ENCODE results near the gene OR5H2.
"Not testable (repeated sequence)": the region's sequence is repeated elsewhere in the genome, so short reads cannot be mapped to it uniquely, and the experiment has no call there.

The OR5H2 gene

GRCh38 chr3:98282205-98282604 is at the start of gene OR5H2:
Gene OR5H2 (plus strand): TSS chr3:98282505. CDS start chr3:98282903, 398 bp downstream.
- H3K4me1 ChIP-seq (ENCODE audit: control insufficient read depth, insufficient read depth, low read length) = no peaks in the 10 kb centered on the region
- no peak within 1 kb of the TSS for H3K4me3 ChIP-seq (ENCODE audit: low read length)
- H3K27me3 ChIP-seq (ENCODE audit: control insufficient read depth, insufficient read depth, low read length) = no peaks in the 10 kb centered on the region
- no peak within 1 kb of the TSS for H3K27ac ChIP-seq (ENCODE audit: low read depth, low read length)
- H3K36me3 ChIP-seq (ENCODE audit: control insufficient read depth, insufficient read depth, low read length) = no peaks in the 10 kb centered on the region
- no peak within 1 kb of the TSS for H3K9ac ChIP-seq (ENCODE audit: low read length)

GRCh38 chr3:98233468-98233867 is 48.8 kb upstream of the OR5H2 start:
- H3K27me3 ChIP-seq (ENCODE audit: control insufficient read depth, insufficient read depth, low read length) = no peaks in the 10 kb centered on the region
- H3K9ac ChIP-seq (ENCODE audit: low read length) = no peak overlapping the region
- no peaks in the 10 kb centered on the region for H3K36me3 ChIP-seq (ENCODE audit: control insufficient read depth, insufficient read depth, low read length)
- no peaks in the 10 kb centered on the region for H3K4me1 ChIP-seq (ENCODE audit: control insufficient read depth, insufficient read depth, low read length)
- H3K27ac ChIP-seq (ENCODE audit: low read depth, low read length) = no peak overlapping the region
- H3K4me3 ChIP-seq (ENCODE audit: low read length) = no peak overlapping the region

GRCh38 chr3:98240131-98240530 is 42.2 kb upstream of the OR5H2 start:
- Histone ChIP-seq H3K27ac (ENCODE audit: low read depth, low read length) (no peak overlapping the region), H3K36me3 (ENCODE audit: control insufficient read depth, insufficient read depth, low read length) (no peaks in the 10 kb centered on the region), H3K9ac (ENCODE audit: low read length) (no peak overlapping the region), H3K27me3 (ENCODE audit: control insufficient read depth, insufficient read depth, low read length) (no peaks in the 10 kb centered on the region), H3K4me3 (ENCODE audit: low read length) (no peak overlapping the region), H3K4me1 (ENCODE audit: control insufficient read depth, insufficient read depth, low read length) (no peaks in the 10 kb centered on the region)

- no peaks in the 10 kb centered on the region for H3K4me1 ChIP-seq (ENCODE audit: control insufficient read depth, insufficient read depth, low read length)
- no peak overlapping the region for H3K9ac ChIP-seq (ENCODE audit: low read length)
- no peaks in the 10 kb centered on the region for H3K27me3 ChIP-seq (ENCODE audit: control insufficient read depth, insufficient read depth, low read length)
- no peak overlapping the region for H3K4me3 ChIP-seq (ENCODE audit: low read length)
- no peak overlapping the region for H3K27ac ChIP-seq (ENCODE audit: low read depth, low read length)
- H3K36me3 ChIP-seq (ENCODE audit: control insufficient read depth, insufficient read depth, low read length) = no peaks in the 10 kb centered on the region
Measured at GRCh38 chr3:98242155-98242554, 40.1 kb upstream of the OR5H2 start.

- no peaks in the 10 kb centered on the region for H3K36me3 ChIP-seq (ENCODE audit: control insufficient read depth, insufficient read depth, low read length)
- no peak overlapping the region for H3K27ac ChIP-seq (ENCODE audit: low read depth, low read length)
- no peak overlapping the region for H3K4me3 ChIP-seq (ENCODE audit: low read length)
- no peaks in the 10 kb centered on the region for H3K4me1 ChIP-seq (ENCODE audit: control insufficient read depth, insufficient read depth, low read length)
- H3K27me3 ChIP-seq (ENCODE audit: control insufficient read depth, insufficient read depth, low read length) = no peaks in the 10 kb centered on the region
- no peak overlapping the region for H3K9ac ChIP-seq (ENCODE audit: low read length)
Measured at GRCh38 chr3:98243843-98244242, 38.5 kb upstream of the OR5H2 start.

GRCh38 chr3:98246142-98246541 is 36.2 kb upstream of the OR5H2 start:
- Histone ChIP-seq H3K4me3 (ENCODE audit: low read length) (no peak overlapping the region), H3K27me3 (ENCODE audit: control insufficient read depth, insufficient read depth, low read length) (no peaks in the 10 kb centered on the region), H3K9ac (ENCODE audit: low read length) (no peak overlapping the region), H3K27ac (ENCODE audit: low read depth, low read length) (no peak overlapping the region), H3K4me1 (ENCODE audit: control insufficient read depth, insufficient read depth, low read length) (no peaks in the 10 kb centered on the region), H3K36me3 (ENCODE audit: control insufficient read depth, insufficient read depth, low read length) (no peaks in the 10 kb centered on the region)

- H3K27me3 ChIP-seq (ENCODE audit: control insufficient read depth, insufficient read depth, low read length); H3K4me1 ChIP-seq (ENCODE audit: control insufficient read depth, insufficient read depth, low read length); H3K36me3 ChIP-seq (ENCODE audit: control insufficient read depth, insufficient read depth, low read length); H3K9ac ChIP-seq (ENCODE audit: low read length); H3K27ac ChIP-seq (ENCODE audit: low read depth, low read length); H3K4me3 ChIP-seq (ENCODE audit: low read length): not testable (repeated sequence)
Measured at GRCh38 chr3:98256026-98256425, 26.3 kb upstream of the OR5H2 start.

GRCh38 chr3:98259707-98260106 is 22.6 kb upstream of the OR5H2 start:
- Histone ChIP-seq H3K27ac (ENCODE audit: low read depth, low read length) (no peak overlapping the region), H3K36me3 (ENCODE audit: control insufficient read depth, insufficient read depth, low read length) (no peaks in the 10 kb centered on the region), H3K4me3 (ENCODE audit: low read length) (no peak overlapping the region), H3K9ac (ENCODE audit: low read length) (no peak overlapping the region), H3K27me3 (ENCODE audit: control insufficient read depth, insufficient read depth, low read length) (no peaks in the 10 kb centered on the region), H3K4me1 (ENCODE audit: control insufficient read depth, insufficient read depth, low read length) (no peaks in the 10 kb centered on the region)

- Histone ChIP-seq H3K9ac (ENCODE audit: low read length) (no peak overlapping the region), H3K27ac (ENCODE audit: low read depth, low read length) (no peak overlapping the region), H3K36me3 (ENCODE audit: control insufficient read depth, insufficient read depth, low read length) (no peaks in the 10 kb centered on the region), H3K27me3 (ENCODE audit: control insufficient read depth, insufficient read depth, low read length) (no peaks in the 10 kb centered on the region), H3K4me1 (ENCODE audit: control insufficient read depth, insufficient read depth, low read length) (no peaks in the 10 kb centered on the region), H3K4me3 (ENCODE audit: low read length) (no peak overlapping the region)
Measured at GRCh38 chr3:98262046-98262445, 20.3 kb upstream of the OR5H2 start.

GRCh38 chr3:98263944-98264343 is 18.4 kb upstream of the OR5H2 start, which contains the start of gene OR5H6:
Gene OR5H6 (plus strand): TSS chr3:98264244. CDS start chr3:98264333, 89 bp downstream.
- Histone ChIP-seq H3K27ac (ENCODE audit: low read depth, low read length) (no peak within 1 kb of the TSS), H3K36me3 (ENCODE audit: control insufficient read depth, insufficient read depth, low read length) (no peaks in the 10 kb centered on the region), H3K27me3 (ENCODE audit: control insufficient read depth, insufficient read depth, low read length) (no peaks in the 10 kb centered on the region), H3K4me3 (ENCODE audit: low read length) (no peak within 1 kb of the TSS), H3K9ac (ENCODE audit: low read length) (no peak within 1 kb of the TSS), H3K4me1 (ENCODE audit: control insufficient read depth, insufficient read depth, low read length) (no peaks in the 10 kb centered on the region)

- Histone ChIP-seq H3K4me1 (ENCODE audit: control insufficient read depth, insufficient read depth, low read length) (no peaks in the 10 kb centered on the region), H3K4me3 (ENCODE audit: low read length) (no peak overlapping the region), H3K36me3 (ENCODE audit: control insufficient read depth, insufficient read depth, low read length) (no peaks in the 10 kb centered on the region), H3K27me3 (ENCODE audit: control insufficient read depth, insufficient read depth, low read length) (no peaks in the 10 kb centered on the region), H3K27ac (ENCODE audit: low read depth, low read length) (no peak overlapping the region), H3K9ac (ENCODE audit: low read length) (no peak overlapping the region)
Measured at GRCh38 chr3:98269846-98270245, 12.5 kb upstream of the OR5H2 start.

GRCh38 chr3:98272126-98272525 is 10.2 kb upstream of the OR5H2 start:
- Histone ChIP-seq H3K27ac (ENCODE audit: low read depth, low read length) (no peak overlapping the region), H3K36me3 (ENCODE audit: control insufficient read depth, insufficient read depth, low read length) (no peaks in the 10 kb centered on the region), H3K4me1 (ENCODE audit: control insufficient read depth, insufficient read depth, low read length) (no peaks in the 10 kb centered on the region), H3K27me3 (ENCODE audit: control insufficient read depth, insufficient read depth, low read length) (no peaks in the 10 kb centered on the region), H3K9ac (ENCODE audit: low read length) (no peak overlapping the region), H3K4me3 (ENCODE audit: low read length) (no peak overlapping the region)

- no peaks in the 10 kb centered on the region for H3K4me1 ChIP-seq (ENCODE audit: control insufficient read depth, insufficient read depth, low read length)
- no peak overlapping the region for H3K4me3 ChIP-seq (ENCODE audit: low read length)
Measured at GRCh38 chr3:98274914-98275313, 7.4 kb upstream of the OR5H2 start.

More at GRCh38 chr3:98274914-98275313, 7.4 kb upstream of the OR5H2 start:
- no peaks in the 10 kb centered on the region for H3K27me3 ChIP-seq (ENCODE audit: control insufficient read depth, insufficient read depth, low read length)
- H3K9ac ChIP-seq (ENCODE audit: low read length) = no peak overlapping the region
- H3K36me3 ChIP-seq (ENCODE audit: control insufficient read depth, insufficient read depth, low read length) = no peaks in the 10 kb centered on the region
- H3K27ac ChIP-seq (ENCODE audit: low read depth, low read length) = no peak overlapping the region

All from rectal smooth muscle tissue (tissue), 1 donor.